ENCODE data around the gene GPR149. TPM values are rescaled to one million over a fixed set of nuclear protein-coding genes. Genes with fewer than 3 reads are reported as not detected.

GPR149 gene
- total RNA-seq, 1 donor from 2014 or later, result not detected

DNA sequence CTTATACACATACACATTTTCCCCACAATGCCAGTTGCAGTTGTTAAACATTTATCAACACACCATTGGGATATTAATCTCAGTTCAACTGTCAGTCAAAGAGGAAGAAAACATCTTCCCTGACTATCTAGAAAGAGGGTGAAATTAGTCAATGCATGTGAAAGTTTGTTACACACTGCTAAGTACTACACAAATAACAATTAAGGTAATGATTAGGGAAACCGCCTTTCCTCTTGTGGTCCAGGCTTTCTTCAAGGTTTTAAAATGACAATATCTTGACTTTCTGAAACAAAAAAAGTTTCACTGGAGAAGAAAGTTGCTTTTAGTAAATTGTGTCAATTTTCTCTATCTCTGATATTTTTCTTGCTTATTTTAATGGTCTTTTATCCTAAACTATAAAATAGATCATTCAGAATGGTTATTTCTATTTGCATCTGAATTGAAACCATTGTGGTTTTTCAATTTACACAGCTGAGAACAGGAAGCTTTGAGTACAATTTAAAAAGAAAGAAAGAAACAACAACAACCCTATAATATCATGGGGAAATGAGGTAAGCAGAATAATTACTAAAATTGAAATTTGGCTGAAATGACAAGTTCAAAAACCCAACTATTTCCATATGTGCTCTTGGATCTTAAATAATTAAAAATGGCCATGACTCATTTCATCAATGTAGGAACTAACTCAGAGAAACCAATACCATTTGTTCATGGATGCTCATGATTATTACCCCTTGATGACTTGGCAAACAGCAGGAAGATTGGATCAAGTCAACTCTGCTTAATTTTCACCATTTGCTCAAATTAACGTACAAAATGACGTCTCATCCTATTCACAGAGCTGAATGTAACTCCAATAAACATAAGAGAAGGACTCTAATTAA is 31.7 kb downstream of the GPR149 start:
- TF ChIP-seq CTCF (IDR thresholded peaks at IDR 0.05), result no peak
- H3K27ac Mint-ChIP-seq (ENCODE audit: unreplicated experiment), result no peak overlapping the region
- H3K4me1 Mint-ChIP-seq (ENCODE audit: low read depth), result no peaks in the 10 kb centered on the region
- H3K9me3 Mint-ChIP-seq (ENCODE audit: low read depth), result no peaks in the 10 kb centered on the region
- DNase-seq (ENCODE audit: low spot score), result no peak
- H3K4me3 Mint-ChIP-seq (ENCODE audit: unreplicated experiment), result no peak overlapping the region
- peaks cover 17% of the 10 kb centered on the region for H3K27me3 Mint-ChIP-seq (ENCODE audit: low read depth)
- H3K36me3 Mint-ChIP-seq (ENCODE audit: low read depth), result no peaks in the 10 kb centered on the region

DNA sequence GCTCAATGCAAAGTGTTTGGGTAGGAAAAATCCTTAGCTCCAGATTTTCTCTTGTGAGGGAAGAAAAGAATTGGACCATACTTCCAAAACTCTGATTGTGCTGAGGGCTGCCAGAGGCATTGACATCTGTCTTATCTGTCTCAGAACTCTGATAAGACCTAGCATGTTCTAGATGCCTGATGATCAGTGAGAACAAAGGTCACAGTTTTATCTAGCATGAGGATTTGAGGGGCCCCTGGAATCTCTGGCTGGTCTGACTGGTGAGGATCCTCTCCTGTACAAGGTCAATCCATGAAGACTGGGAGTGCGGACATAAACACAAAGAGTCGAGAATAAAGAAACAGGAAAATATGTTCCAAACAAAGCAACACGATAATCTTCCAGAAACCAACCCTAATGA is 40.1 kb downstream of the GPR149 start:
- Mint-ChIP-seq H3K36me3 (ENCODE audit: low read depth) (no peaks in the 10 kb centered on the region), H3K4me3 (ENCODE audit: unreplicated experiment) (no peak overlapping the region), H3K27ac (ENCODE audit: unreplicated experiment) (no peak overlapping the region), H3K4me1 (ENCODE audit: low read depth) (no peaks in the 10 kb centered on the region), H3K9me3 (ENCODE audit: low read depth) (peaks cover 5% of the 10 kb centered on the region), H3K27me3 (ENCODE audit: low read depth) (peaks cover 27% of the 10 kb centered on the region)
- no peak for DNase-seq (ENCODE audit: low spot score)
- no peak for TF ChIP-seq CTCF (IDR thresholded peaks at IDR 0.05)

GRCh38 chr3:154384479-154384878 is 45.5 kb downstream of the GPR149 start:
- Mint-ChIP-seq H3K27me3 (ENCODE audit: low read depth) (peaks cover 14% of the 10 kb centered on the region), H3K4me3 (ENCODE audit: unreplicated experiment) (no peak overlapping the region), H3K9me3 (ENCODE audit: low read depth) (no peaks in the 10 kb centered on the region), H3K36me3 (ENCODE audit: low read depth) (no peaks in the 10 kb centered on the region), H3K4me1 (ENCODE audit: low read depth) (no peaks in the 10 kb centered on the region), H3K27ac (ENCODE audit: unreplicated experiment) (no peak overlapping the region)
- DNase-seq (ENCODE audit: low spot score), result no peak
- no peak for TF ChIP-seq CTCF (IDR thresholded peaks at IDR 0.05)

- H3K27me3 Mint-ChIP-seq (ENCODE audit: low read depth), result no peaks in the 10 kb centered on the region
- H3K9me3 Mint-ChIP-seq (ENCODE audit: low read depth), result no peaks in the 10 kb centered on the region
- no peaks in the 10 kb centered on the region for H3K4me1 Mint-ChIP-seq (ENCODE audit: low read depth)
- TF ChIP-seq CTCF (IDR thresholded peaks at IDR 0.05), result no peak
- H3K36me3 Mint-ChIP-seq (ENCODE audit: low read depth), result no peaks in the 10 kb centered on the region
- no peak overlapping the region for H3K4me3 Mint-ChIP-seq (ENCODE audit: unreplicated experiment)
- H3K27ac Mint-ChIP-seq (ENCODE audit: unreplicated experiment), result no peak overlapping the region
- DNase-seq (ENCODE audit: low spot score), result no peak
Observed at GRCh38 chr3:154378311-154378710, 51.7 kb downstream of the GPR149 start.

- Mint-ChIP-seq H3K4me3 (ENCODE audit: unreplicated experiment) (no peak overlapping the region), H3K27me3 (ENCODE audit: low read depth) (peaks cover 6% of the 10 kb centered on the region), H3K4me1 (ENCODE audit: low read depth) (no peaks in the 10 kb centered on the region), H3K36me3 (ENCODE audit: low read depth) (no peaks in the 10 kb centered on the region), H3K9me3 (ENCODE audit: low read depth) (no peaks in the 10 kb centered on the region), H3K27ac (ENCODE audit: unreplicated experiment) (no peak overlapping the region)
- TF ChIP-seq CTCF (IDR thresholded peaks at IDR 0.05), result no peak
- no peak for DNase-seq (ENCODE audit: low spot score)
Observed at GRCh38 chr3:154367221-154367620, 62.8 kb downstream of the GPR149 start.

Measured in chondrocyte (in vitro differentiated cells).